Osteoblast (primary cell): ENCODE results near the gene KAZN. TPM values are rescaled to one million over a fixed set of nuclear protein-coding genes. Genes with fewer than 3 reads are reported as not detected.

Experiments
- DNase-seq: peaks from one replicate; pipeline ENCODE4 v3.0.0; 2011; ENCODE audit warnings: low spot score, mixed read lengths; ENCODE audit not compliant: insufficient read length; ENCODE audit errors: missing footprints
- H2AFZ ChIP-seq: 2 replicates; pipeline ENCODE4 v1.6.0; 2011; ENCODE audit warnings: mild to moderate bottlenecking, low read length
- H3K27ac ChIP-seq: 2 replicates; pipeline ENCODE4 v1.5.1; 2011; ENCODE audit warnings: mild to moderate bottlenecking, low read depth, low read length, moderate library complexity
- H3K27me3 ChIP-seq: 2 replicates; pipeline ENCODE4 v1.6.0; 2012; ENCODE audit warnings: mild to moderate bottlenecking, control low read depth, inconsistent platforms, low read length, moderate library complexity; ENCODE audit not compliant: insufficient read depth
- H3K36me3 ChIP-seq: 2 replicates; pipeline ENCODE4 v1.5.1; 2011; ENCODE audit warnings: mild to moderate bottlenecking, low read length, control low read depth, moderate library complexity; ENCODE audit not compliant: insufficient read depth
- H3K4me1 ChIP-seq: 2 replicates; pipeline ENCODE4 v1.5.1; 2011; ENCODE audit warnings: mild to moderate bottlenecking, low read length, control low read depth, moderate library complexity; ENCODE audit not compliant: insufficient read depth
- H3K4me2 ChIP-seq: 2 replicates; pipeline ENCODE4 v1.6.0; 2011; ENCODE audit warnings: mild to moderate bottlenecking, low read length; ENCODE audit not compliant: insufficient read depth
- H3K4me3 ChIP-seq: fragments of 200-600 bp; sonication (generic); 3 replicates; pipeline ENCODE4 v1.5.1; 2012; ENCODE audit warnings: mild to moderate bottlenecking, low read length, inconsistent platforms; ENCODE audit not compliant: insufficient read depth
- H3K79me2 ChIP-seq: 2 replicates; pipeline ENCODE4 v1.6.0; 2012; ENCODE audit warnings: mild to moderate bottlenecking, low read length, control low read depth, inconsistent platforms; ENCODE audit not compliant: insufficient read depth
- H3K9me3 ChIP-seq: 2 replicates; pipeline ENCODE4 v1.5.1; 2011; ENCODE audit warnings: low read depth, low read length, control low read depth
- H4K20me1 ChIP-seq: 2 replicates; pipeline ENCODE4 v1.6.0; 2012; ENCODE audit warnings: mild to moderate bottlenecking, low read length, control low read depth; ENCODE audit not compliant: insufficient read depth
- total RNA-seq: library from RNA; depleted of rRNA; stranded (reverse); fragments of >200 nt; gene quantifications from 2 replicates; pipeline ENCODE4 v1.2.3, GENCODE V29; 2012
- TF ChIP-seq, protein P1 (sequence below): IDR thresholded peaks from 2 replicates; pipeline ENCODE4 v1.5.1; 2011; ENCODE audit warnings: mild to moderate bottlenecking, low read depth, low read length, moderate library complexity; ENCODE audit errors: extremely low read depth

The KAZN gene
- total RNA-seq, 1 donor: 9.0 TPM

DNA sequence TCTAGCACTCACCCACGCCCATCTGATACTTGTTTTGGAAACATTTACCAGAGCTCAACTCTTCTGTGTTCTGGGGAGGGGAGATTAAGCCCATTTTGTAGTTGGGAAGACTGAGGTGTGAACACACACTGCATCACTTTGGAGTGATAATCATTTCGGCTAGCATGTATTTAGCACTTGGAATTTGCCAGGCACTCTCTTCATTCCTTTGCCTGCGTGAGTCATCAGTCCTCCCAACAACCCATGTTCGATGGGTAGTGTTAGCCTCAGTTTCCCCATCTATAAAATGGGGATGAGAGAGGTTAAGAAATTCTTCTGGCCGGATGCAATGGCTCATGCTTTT is 372.3 kb downstream of the KAZN start:
- Histone ChIP-seq H3K36me3 (no peaks in the 10 kb centered on the region), H3K27ac (peak overlapping the region; percentile 38), H3K4me1 (peaks cover 39% of the 10 kb centered on the region), H2AFZ (no peak overlapping the region), H3K79me2 (peaks cover 40% of the 10 kb centered on the region), H3K4me2 (peak overlapping the region; percentile 2), H3K9me3 (no peaks in the 10 kb centered on the region), H3K4me3 (no peak overlapping the region), H3K27me3 (no peaks in the 10 kb centered on the region), H4K20me1 (no peaks in the 10 kb centered on the region)
- TF ChIP-seq, protein P1, sequence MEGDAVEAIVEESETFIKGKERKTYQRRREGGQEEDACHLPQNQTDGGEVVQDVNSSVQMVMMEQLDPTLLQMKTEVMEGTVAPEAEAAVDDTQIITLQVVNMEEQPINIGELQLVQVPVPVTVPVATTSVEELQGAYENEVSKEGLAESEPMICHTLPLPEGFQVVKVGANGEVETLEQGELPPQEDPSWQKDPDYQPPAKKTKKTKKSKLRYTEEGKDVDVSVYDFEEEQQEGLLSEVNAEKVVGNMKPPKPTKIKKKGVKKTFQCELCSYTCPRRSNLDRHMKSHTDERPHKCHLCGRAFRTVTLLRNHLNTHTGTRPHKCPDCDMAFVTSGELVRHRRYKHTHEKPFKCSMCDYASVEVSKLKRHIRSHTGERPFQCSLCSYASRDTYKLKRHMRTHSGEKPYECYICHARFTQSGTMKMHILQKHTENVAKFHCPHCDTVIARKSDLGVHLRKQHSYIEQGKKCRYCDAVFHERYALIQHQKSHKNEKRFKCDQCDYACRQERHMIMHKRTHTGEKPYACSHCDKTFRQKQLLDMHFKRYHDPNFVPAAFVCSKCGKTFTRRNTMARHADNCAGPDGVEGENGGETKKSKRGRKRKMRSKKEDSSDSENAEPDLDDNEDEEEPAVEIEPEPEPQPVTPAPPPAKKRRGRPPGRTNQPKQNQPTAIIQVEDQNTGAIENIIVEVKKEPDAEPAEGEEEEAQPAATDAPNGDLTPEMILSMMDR: no peak
- DNase-seq: no peak

GRCh38 chr1:14971221-14971620 is 372.7 kb downstream of the KAZN start:
- peaks cover 39% of the 10 kb centered on the region for H3K4me1 ChIP-seq
- H3K4me2 ChIP-seq: peak overlapping the region; percentile 71
- no peaks in the 10 kb centered on the region for H4K20me1 ChIP-seq
- H3K36me3 ChIP-seq: no peaks in the 10 kb centered on the region
- DNase-seq: no peak
- no peak overlapping the region for H3K27ac ChIP-seq
- H3K9me3 ChIP-seq: no peaks in the 10 kb centered on the region
- no peaks in the 10 kb centered on the region for H3K27me3 ChIP-seq
- H3K4me3 ChIP-seq: peak overlapping the region; percentile 47
- TF ChIP-seq, protein P1: no peak
- H3K79me2 ChIP-seq: peaks cover 39% of the 10 kb centered on the region
- peak overlapping the region; percentile 83 for H2AFZ ChIP-seq

DNA sequence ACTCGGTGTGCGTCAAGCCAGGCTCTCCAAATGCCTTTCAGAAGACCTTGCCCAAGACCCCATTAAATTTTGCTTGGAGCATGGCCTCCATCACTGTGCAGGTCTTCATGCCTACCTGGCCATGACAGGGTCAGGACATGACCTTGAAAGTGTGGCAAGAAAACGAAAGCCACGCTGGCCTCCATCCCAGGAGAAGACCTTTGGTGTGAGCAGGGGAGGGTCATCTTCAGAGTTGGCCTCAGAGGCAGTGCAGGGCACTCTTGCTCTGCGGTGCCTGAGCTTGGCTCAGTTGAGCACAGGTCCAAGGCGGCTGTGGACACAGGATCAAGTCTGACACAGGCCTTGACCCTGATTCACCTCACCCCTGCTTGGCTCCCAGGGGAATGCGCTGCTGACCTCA is 373.6 kb downstream of the KAZN start:
- DNase-seq: no peak
- Histone ChIP-seq H3K4me3 (peak overlapping the region; percentile 46), H4K20me1 (no peaks in the 10 kb centered on the region), H3K4me1 (peaks cover 39% of the 10 kb centered on the region), H3K79me2 (peaks cover 30% of the 10 kb centered on the region), H3K27me3 (no peaks in the 10 kb centered on the region), H3K36me3 (no peaks in the 10 kb centered on the region), H3K9me3 (no peaks in the 10 kb centered on the region), H2AFZ (peak overlapping the region; percentile 74), H3K4me2 (peak overlapping the region; percentile 71), H3K27ac (no peak overlapping the region)
- TF ChIP-seq, protein P1: no peak

GRCh38 chr1:14973773-14974172 is 375.3 kb downstream of the KAZN start:
- H3K4me3 ChIP-seq: no peak overlapping the region
- no peak for DNase-seq
- H3K4me1 ChIP-seq: peaks cover 28% of the 10 kb centered on the region
- H3K79me2 ChIP-seq: peaks cover 25% of the 10 kb centered on the region
- H3K27me3 ChIP-seq: no peaks in the 10 kb centered on the region
- no peak overlapping the region for H3K27ac ChIP-seq
- no peaks in the 10 kb centered on the region for H3K9me3 ChIP-seq
- H3K36me3 ChIP-seq: no peaks in the 10 kb centered on the region
- no peak overlapping the region for H3K4me2 ChIP-seq
- H4K20me1 ChIP-seq: no peaks in the 10 kb centered on the region
- TF ChIP-seq, protein P1: no peak
- H2AFZ ChIP-seq: no peak overlapping the region
